ENCODE results near the gene GTF2I.
"Not testable (repeated sequence)": the region's sequence is repeated elsewhere in the genome, so short reads cannot be mapped to it uniquely, and the experiment has no call there.

DNA sequence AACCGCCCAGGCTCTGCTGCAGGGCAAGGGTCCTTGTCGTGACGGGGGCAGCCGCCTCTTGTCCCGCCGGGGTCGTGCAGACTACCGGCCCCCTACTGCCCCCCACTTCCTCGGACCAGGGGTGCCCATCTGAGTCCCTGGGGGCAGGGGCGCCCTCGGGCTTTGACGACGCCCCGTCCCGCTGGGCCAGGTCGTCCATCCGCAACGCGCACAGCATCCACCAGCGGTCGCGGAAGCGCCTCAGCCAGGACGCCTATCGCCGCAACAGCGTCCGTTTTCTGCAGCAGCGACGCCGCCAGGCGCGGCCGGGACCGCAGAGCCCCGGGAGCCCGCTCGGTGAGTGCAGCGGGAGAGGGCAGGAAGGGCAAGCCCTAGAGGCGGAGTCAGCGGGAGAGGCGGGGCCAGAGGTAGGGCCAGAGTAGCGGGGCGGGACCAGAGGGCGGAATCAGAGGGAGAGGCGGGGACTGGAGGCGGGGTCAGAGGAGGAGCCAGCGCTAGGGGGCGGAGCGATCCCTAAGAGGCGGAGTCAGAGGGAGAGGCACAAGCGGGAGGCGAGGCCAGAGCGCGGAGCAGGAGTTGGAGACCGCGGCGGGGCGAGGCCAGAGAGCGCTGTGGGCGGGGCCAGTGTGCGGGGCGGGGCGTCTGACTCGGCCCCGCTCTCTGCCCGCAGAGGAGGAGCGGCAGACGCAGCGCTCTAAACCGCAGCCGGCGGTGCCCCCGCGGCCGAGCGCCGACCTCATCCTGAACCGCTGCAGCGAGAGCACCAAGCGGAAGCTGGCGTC is 131.0 kb downstream of the GTF2I start:
- TF ChIP-seq, protein P1, sequence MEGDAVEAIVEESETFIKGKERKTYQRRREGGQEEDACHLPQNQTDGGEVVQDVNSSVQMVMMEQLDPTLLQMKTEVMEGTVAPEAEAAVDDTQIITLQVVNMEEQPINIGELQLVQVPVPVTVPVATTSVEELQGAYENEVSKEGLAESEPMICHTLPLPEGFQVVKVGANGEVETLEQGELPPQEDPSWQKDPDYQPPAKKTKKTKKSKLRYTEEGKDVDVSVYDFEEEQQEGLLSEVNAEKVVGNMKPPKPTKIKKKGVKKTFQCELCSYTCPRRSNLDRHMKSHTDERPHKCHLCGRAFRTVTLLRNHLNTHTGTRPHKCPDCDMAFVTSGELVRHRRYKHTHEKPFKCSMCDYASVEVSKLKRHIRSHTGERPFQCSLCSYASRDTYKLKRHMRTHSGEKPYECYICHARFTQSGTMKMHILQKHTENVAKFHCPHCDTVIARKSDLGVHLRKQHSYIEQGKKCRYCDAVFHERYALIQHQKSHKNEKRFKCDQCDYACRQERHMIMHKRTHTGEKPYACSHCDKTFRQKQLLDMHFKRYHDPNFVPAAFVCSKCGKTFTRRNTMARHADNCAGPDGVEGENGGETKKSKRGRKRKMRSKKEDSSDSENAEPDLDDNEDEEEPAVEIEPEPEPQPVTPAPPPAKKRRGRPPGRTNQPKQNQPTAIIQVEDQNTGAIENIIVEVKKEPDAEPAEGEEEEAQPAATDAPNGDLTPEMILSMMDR (conservative IDR thresholded peaks at IDR 0.05; ENCODE audit: low read length) = not testable (repeated sequence)
- TF ChIP-seq EZH2phosphoT487 (IDR thresholded peaks at IDR 0.05; ENCODE audit: borderline replicate concordance) = not testable (repeated sequence)
